H1 (cell line): Measurements from ENCODE around the gene ARHGAP10. TPM values are rescaled to one million over a fixed set of nuclear protein-coding genes. Genes with fewer than 3 reads are reported as not detected.

Source experiments
- CTCF ChIA-PET: fragments of 300-600 bp; sonication (Branson Sonifier 250); formaldehyde crosslinking; loops from one replicate; lab custom pipeline; 2021; ENCODE audit not compliant: partially characterized antibody; lab: Charles Lee
- POLR2A ChIA-PET: fragments of 300-600 bp; sonication (Branson Sonifier 250); formaldehyde crosslinking; loops from one replicate; lab custom pipeline; 2021; ENCODE audit warnings: inconsistent platforms; ENCODE audit not compliant: partially characterized antibody; lab: Charles Lee
- DNase-seq, 2 experiments: peaks; one replicate each; pipeline versions ENCODE4 v3.0.0 to v3.0.0-alpha.2; 2010 to 2022; ENCODE audit warnings: low spot score in 2 of 2, low read depth in 1 of 2, mixed read lengths in 1 of 2
- FAIRE-seq: peaks from 2 replicates; lab custom pipeline; 2011; peaks lifted over from hg19 to GRCh38; lab: Jason Lieb, UNC
- H2AFZ ChIP-seq: 2 replicates; pipeline ENCODE4 v1.8.1; 2012; ENCODE audit warnings: low read length, inconsistent platforms
- H2AK5ac ChIP-seq: 2 replicates; pipeline ENCODE4 v1.6.1; 2013; ENCODE audit warnings: low read depth, low read length
- H2BK120ac ChIP-seq: replicated peaks from 2 replicates; pipeline ENCODE3; 2013; ENCODE audit warnings: low read depth, low read length, inconsistent platforms
- H2BK12ac ChIP-seq: 2 replicates; pipeline ENCODE4 v1.6.1; 2013; ENCODE audit warnings: low read depth, low read length
- H2BK15ac ChIP-seq: 2 replicates; pipeline ENCODE4 v1.6.1; 2013; ENCODE audit warnings: low read length
- H2BK20ac ChIP-seq: 2 replicates; pipeline ENCODE4 v1.6.1; 2013; ENCODE audit warnings: low read length
- H2BK5ac ChIP-seq: 2 replicates; pipeline ENCODE4 v1.6.1; 2013; ENCODE audit warnings: low read depth, low read length
- H3K14ac ChIP-seq: 2 replicates; pipeline ENCODE4 v1.6.1; 2013; ENCODE audit warnings: inconsistent platforms; ENCODE audit not compliant: insufficient read length
- H3K18ac ChIP-seq: 2 replicates; pipeline ENCODE4 v1.6.1; 2013; ENCODE audit warnings: low read length; ENCODE audit errors: extremely low read depth
- H3K23ac ChIP-seq: 2 replicates; pipeline ENCODE4 v1.6.1; 2013; ENCODE audit warnings: inconsistent platforms; ENCODE audit not compliant: insufficient read length
- H3K23me2 ChIP-seq: 2 replicates; pipeline ENCODE4 v1.6.1; 2013; ENCODE audit warnings: low read depth, low read length
- H3K27ac ChIP-seq: 2 replicates; pipeline ENCODE4 v1.6.1; 2011; ENCODE audit warnings: low read depth, low read length, inconsistent platforms
- H3K27me3 ChIP-seq, 4 experiments: replicated peaks in 1 of 4; 1 replicate in 1 of 4; 2 replicates in 3 of 4; pipeline versions ENCODE4 v1.6.1 to v1.8.1; 2011 to 2013; ENCODE audit warnings: low read length in 3 of 4, mild to moderate bottlenecking in 3 of 4, inconsistent platforms in 2 of 4, mixed read lengths in 2 of 4, moderate library complexity in 1 of 4; ENCODE audit not compliant: control insufficient read depth in 3 of 4, insufficient read depth in 3 of 4; ENCODE audit errors: extremely low read depth in 1 of 4
- H3K36me3 ChIP-seq, 4 experiments: 2 replicates each; pipeline versions ENCODE4 v1.6.1 to v1.8.1; 2011 to 2013; ENCODE audit warnings: mild to moderate bottlenecking in 4 of 4, low read length in 3 of 4, moderate library complexity in 2 of 4, control low read depth in 1 of 4, inconsistent platforms in 1 of 4; ENCODE audit not compliant: insufficient read depth in 4 of 4, control insufficient read depth in 2 of 4
- H3K4ac ChIP-seq: replicated peaks from 2 replicates; pipeline ENCODE3; 2013; ENCODE audit warnings: low read length, low read depth, mixed read lengths, inconsistent platforms; ENCODE audit not compliant: insufficient read length
- H3K4me1 ChIP-seq, 4 experiments: replicated peaks in 1 of 4; 1 replicate in 1 of 4; 2 replicates in 3 of 4; pipeline versions ENCODE4 v1.6.1 to v1.8.1; 2011 to 2013; ENCODE audit warnings: low read length in 3 of 4, inconsistent platforms in 2 of 4, mixed read lengths in 1 of 4; ENCODE audit not compliant: insufficient read depth in 4 of 4, control insufficient read depth in 3 of 4
- H3K4me2 ChIP-seq, 2 experiments: 2 replicates each; pipeline versions ENCODE4 v1.6.1 to v1.8.1; 2011 to 2013; ENCODE audit warnings: low read depth in 2 of 2, low read length in 2 of 2, control low read depth in 1 of 2, inconsistent platforms in 1 of 2, mild to moderate bottlenecking in 1 of 2; ENCODE audit not compliant: insufficient read depth in 1 of 2
- H3K4me3 ChIP-seq, 4 experiments: fragments of 200-600, 300-600 bp in 1 of 4; sonication (generic), shearing (Covaris generic), sonication (Bioruptor Twin) in 1 of 4; 2 replicates each; pipeline versions ENCODE4 v1.5.1 to v1.8.1; 2011 to 2016; ENCODE audit warnings: low read length in 4 of 4, low read depth in 3 of 4, control low read depth in 2 of 4, inconsistent platforms in 2 of 4, mild to moderate bottlenecking in 2 of 4, mixed read lengths in 1 of 4, moderate library complexity in 1 of 4; ENCODE audit not compliant: insufficient read depth in 2 of 4; ENCODE audit errors: extremely low read depth in 1 of 4
- H3K56ac ChIP-seq: replicated peaks from 2 replicates; pipeline ENCODE3; 2013; ENCODE audit warnings: low read depth, mild to moderate bottlenecking, mixed read lengths, low read length, inconsistent platforms; ENCODE audit not compliant: insufficient read length
- H3K79me1 ChIP-seq: 2 replicates; pipeline ENCODE4 v1.6.1; 2013; ENCODE audit warnings: low read depth, low read length, control low read depth
- H3K79me2 ChIP-seq, 2 experiments: 2 replicates each; pipeline versions ENCODE4 v1.6.1 to v1.8.1; 2012 to 2013; ENCODE audit warnings: low read length in 2 of 2, mild to moderate bottlenecking in 2 of 2, inconsistent platforms in 1 of 2; ENCODE audit not compliant: insufficient read depth in 2 of 2, control insufficient read depth in 1 of 2
- H3K9ac ChIP-seq, 4 experiments: replicated peaks in 1 of 4; 1 replicate in 1 of 4; 2 replicates in 3 of 4; pipeline versions ENCODE4 v1.6.1 to v1.8.1; 2011 to 2013; ENCODE audit warnings: low read depth in 3 of 4, low read length in 3 of 4, control low read depth in 2 of 4, mild to moderate bottlenecking in 2 of 4, moderate library complexity in 2 of 4, inconsistent platforms in 1 of 4; ENCODE audit errors: extremely low read depth in 1 of 4
- H3K9me3 ChIP-seq, 2 experiments: 2 replicates each; pipeline versions ENCODE4 v1.6.1 to v1.8.1; 2012 to 2013; ENCODE audit warnings: mild to moderate bottlenecking in 2 of 2, moderate library complexity in 2 of 2, control low read depth in 1 of 2, inconsistent platforms in 1 of 2, low read depth in 1 of 2, low read length in 1 of 2, mixed read lengths in 1 of 2; ENCODE audit not compliant: insufficient read depth in 2 of 2
- H4K20me1 ChIP-seq, 2 experiments: replicated peaks in 1 of 2; 2 replicates each; pipeline versions ENCODE3 to v1.8.1; 2011 to 2013; ENCODE audit warnings: inconsistent platforms in 2 of 2, low read length in 2 of 2, mild to moderate bottlenecking in 1 of 2; ENCODE audit not compliant: insufficient read depth in 2 of 2, control insufficient read depth in 1 of 2
- H4K5ac ChIP-seq: 2 replicates; pipeline ENCODE4 v1.6.1; 2013; ENCODE audit warnings: low read length, low read depth, mixed read lengths, inconsistent platforms; ENCODE audit not compliant: insufficient read length
- H4K8ac ChIP-seq: 2 replicates; pipeline ENCODE4 v1.8.0; 2013; ENCODE audit warnings: mild to moderate bottlenecking, moderate library complexity, low read length, inconsistent platforms; ENCODE audit not compliant: insufficient read depth; ENCODE audit errors: extremely low read depth
- H4K91ac ChIP-seq: replicated peaks from 2 replicates; pipeline ENCODE3; 2013; ENCODE audit warnings: low read length, mixed read lengths, inconsistent platforms; ENCODE audit not compliant: insufficient read length
- JUN ChIP-seq: IDR thresholded peaks from 2 replicates; pipeline ENCODE4 v1.6.1; 2011; ENCODE audit warnings: low read depth, mild to moderate bottlenecking, improper control_type of control experiment, low read length
- WGBS, 2 experiments: shearing (Covaris generic) in 1 of 2; methylation state at CpG; one replicate each; pipeline versions ENCODE4 v1.1.6 to v1.1.7; 2013 to 2015; ENCODE audit warnings: low lambda C conversion rate in 2 of 2, mixed read lengths in 2 of 2, inconsistent platforms in 1 of 2, low coverage in 1 of 2, missing lambda C conversion rate in 1 of 2; ENCODE audit not compliant: insufficient replicate concordance in 2 of 2, insufficient coverage in 1 of 2, insufficient read length in 1 of 2; ENCODE audit errors: extremely low coverage in 1 of 2, missing lambda C conversion rate in 1 of 2; 5-methylcytosine and 5-hydroxymethylcytosine counted together
- polyA plus RNA-seq, 7 experiments: library from polyadenylated mRNA; depleted of rRNA in 3 of 7; stranded (reverse) in 5 of 7; unstranded in 2 of 7; fragments of >200 nt in 5 of 7; fragments of 200-250 nt in 2 of 7; gene quantifications; 1 replicate in 5 of 7; 2 replicates in 1 of 7; 4 replicates in 1 of 7; pipeline versions ENCODE4 v1.2.1 to v1.2.3, GENCODE V29; 2011 to 2013; ENCODE audit warnings: missing spikeins in 2 of 7, mixed read lengths in 2 of 7
- total RNA-seq: library from RNA; stranded (reverse); fragmentation: NEBNext Ultra II Directional; extraction: Animal tissue kit (Norgen Biotek cat#: 25700); gene quantifications from 2 replicates; pipeline ENCODE4 v1.2.1, GENCODE V29; 2021

ARHGAP10 gene
- total and polyA plus RNA-seq, 2 of the 8 experiments (the other 6 are each of a cell fraction or from before 2014, with no cell fraction given), result 3.7 to 6.1 TPM

- Histone ChIP-seq H3K23me2 (no peaks in the 10 kb centered on the region), H3K18ac (no peak overlapping the region), H3K9ac (no peak overlapping the region), H3K56ac (no peak overlapping the region), H3K4me3 (no peak overlapping the region), H4K8ac (no peak overlapping the region; the same call in 1 of the 2 replicates), H3K9me3 (no peaks in the 10 kb centered on the region), H3K79me1 (no peaks in the 10 kb centered on the region), H2BK5ac (no peak overlapping the region), H2BK15ac (no peak overlapping the region), H2BK120ac (no peak overlapping the region), H3K79me2 (no peaks in the 10 kb centered on the region), H2AFZ (no peak overlapping the region), H4K91ac (no peak overlapping the region), H3K4ac (no peak overlapping the region), H3K4me1 (no peaks in the 10 kb centered on the region; a peak in 1 of 7 replicates), H3K36me3 (no peaks in the 10 kb centered on the region), H3K14ac (no peak overlapping the region), H4K20me1 (no peaks in the 10 kb centered on the region), H2BK20ac (no peak overlapping the region), H3K27me3 (no peaks in the 10 kb centered on the region), H3K27ac (no peak overlapping the region), H3K23ac (no peak overlapping the region), H2AK5ac (no peak overlapping the region), H2BK12ac (no peak overlapping the region), H3K4me2 (no peak overlapping the region), H4K5ac (no peak overlapping the region)
- 89% methylated on average over 3 of the region's 3 CpGs; no CpG with 5 or more reads in 1 of the 2 experiments for WGBS, 2 experiments
- FAIRE-seq (no peak), DNase-seq (no peak)
- POLR2A ChIA-PET, result no interaction called here
- TF ChIP-seq JUN, result no peak
- CTCF ChIA-PET, result interaction anchor here (0.6 to 1.7 kb wide), 4 partner anchors 9 to 134 kb away, joined by 3 to 4 read pairs (median 3); no protein-coding TSS in a partner anchor
These were observed 201.9 kb downstream of the ARHGAP10 start for GRCh38 chr4:147933779-147934178.
